HFFc6 (cell line): Measurements from ENCODE around the gene SETBP1. TPM values are rescaled to one million over a fixed set of nuclear protein-coding genes. Genes with fewer than 3 reads are reported as not detected.

Experiments used
- DNase-seq: peaks from one replicate; pipeline ENCODE4 v3.0.0-alpha.2; 2018
- H3K27ac Mint-ChIP-seq: 2 replicates; pipeline ENCODE4 v1.8.0; 2020; ENCODE audit warnings: mild to moderate bottlenecking, mixed read lengths
- H3K27me3 Mint-ChIP-seq: 2 replicates; pipeline ENCODE4 v1.8.0; 2021; ENCODE audit warnings: mild to moderate bottlenecking, moderate library complexity, mixed read lengths; ENCODE audit not compliant: insufficient read depth
- H3K36me3 Mint-ChIP-seq: 2 replicates; pipeline ENCODE4 v1.8.0; 2021; ENCODE audit warnings: low read depth, mixed read lengths
- H3K4me1 Mint-ChIP-seq: 2 replicates; pipeline ENCODE4 v1.8.0; 2020; ENCODE audit warnings: low read depth, mixed read lengths
- H3K4me3 Mint-ChIP-seq: 2 replicates; pipeline ENCODE4 v1.8.0; 2020; ENCODE audit warnings: mild to moderate bottlenecking, moderate library complexity, mixed read lengths
- H3K9me3 Mint-ChIP-seq: 2 replicates; pipeline ENCODE4 v1.8.0; 2020; ENCODE audit warnings: mild to moderate bottlenecking, mixed read lengths
- total RNA-seq, 6 experiments: library from RNA; stranded (reverse); fragmentation: NEBNext Ultra II Directional; extraction: Animal tissue kit (Norgen Biotek cat#: 25700); gene quantifications; 2 replicates in 1 of 6; 3 replicates in 5 of 6; pipeline ENCODE4 v1.2.3, GENCODE V29; 2021
- TF ChIP-seq, protein P1 (sequence below): fragments of 200-600 bp; sonication (generic); IDR thresholded peaks from 2 replicates; pipeline ENCODE4 v1.5.0; 2021; ENCODE audit warnings: antibody characterized with exemption, mild to moderate bottlenecking

The SETBP1 gene
- total RNA-seq, 6 experiments from 2014 or later: 0.03 to 0.40 (median 0.09) TPM

- no peaks in the 10 kb centered on the region for H3K9me3 Mint-ChIP-seq
- TF ChIP-seq, protein P1, sequence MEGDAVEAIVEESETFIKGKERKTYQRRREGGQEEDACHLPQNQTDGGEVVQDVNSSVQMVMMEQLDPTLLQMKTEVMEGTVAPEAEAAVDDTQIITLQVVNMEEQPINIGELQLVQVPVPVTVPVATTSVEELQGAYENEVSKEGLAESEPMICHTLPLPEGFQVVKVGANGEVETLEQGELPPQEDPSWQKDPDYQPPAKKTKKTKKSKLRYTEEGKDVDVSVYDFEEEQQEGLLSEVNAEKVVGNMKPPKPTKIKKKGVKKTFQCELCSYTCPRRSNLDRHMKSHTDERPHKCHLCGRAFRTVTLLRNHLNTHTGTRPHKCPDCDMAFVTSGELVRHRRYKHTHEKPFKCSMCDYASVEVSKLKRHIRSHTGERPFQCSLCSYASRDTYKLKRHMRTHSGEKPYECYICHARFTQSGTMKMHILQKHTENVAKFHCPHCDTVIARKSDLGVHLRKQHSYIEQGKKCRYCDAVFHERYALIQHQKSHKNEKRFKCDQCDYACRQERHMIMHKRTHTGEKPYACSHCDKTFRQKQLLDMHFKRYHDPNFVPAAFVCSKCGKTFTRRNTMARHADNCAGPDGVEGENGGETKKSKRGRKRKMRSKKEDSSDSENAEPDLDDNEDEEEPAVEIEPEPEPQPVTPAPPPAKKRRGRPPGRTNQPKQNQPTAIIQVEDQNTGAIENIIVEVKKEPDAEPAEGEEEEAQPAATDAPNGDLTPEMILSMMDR: no peak
- H3K27me3 Mint-ChIP-seq: no peaks in the 10 kb centered on the region; the same call in 1 of the 2 replicates
- H3K4me1 Mint-ChIP-seq: no peaks in the 10 kb centered on the region; the same call in 1 of the 2 replicates
- H3K4me3 Mint-ChIP-seq: no peak overlapping the region
- no peak overlapping the region for H3K27ac Mint-ChIP-seq
- H3K36me3 Mint-ChIP-seq: no peaks in the 10 kb centered on the region
- no peak for DNase-seq
Measured at GRCh38 chr18:44897411-44897810, 216.7 kb downstream of the SETBP1 start.

DNA sequence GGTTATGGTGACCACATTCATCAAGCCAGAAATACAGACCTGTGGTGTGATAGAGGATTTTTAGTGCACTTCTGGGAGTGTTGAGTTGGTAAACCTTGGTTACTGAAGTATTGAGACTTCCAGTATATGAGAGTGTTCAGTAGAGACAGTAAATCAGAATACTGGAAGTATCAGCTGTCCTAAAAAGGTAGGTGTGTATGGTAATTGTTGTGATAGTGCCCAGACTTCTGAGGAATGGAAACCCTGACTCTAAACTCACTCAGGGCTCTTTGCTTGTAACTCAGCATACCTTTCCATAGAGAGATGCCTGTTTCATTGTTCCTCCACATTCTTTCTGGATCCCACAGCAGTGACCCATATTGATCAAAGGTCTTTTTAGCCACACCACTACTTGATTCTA is 217.1 kb downstream of the SETBP1 start:
- no peaks in the 10 kb centered on the region; the same call in 1 of the 2 replicates for H3K27me3 Mint-ChIP-seq

DNA sequence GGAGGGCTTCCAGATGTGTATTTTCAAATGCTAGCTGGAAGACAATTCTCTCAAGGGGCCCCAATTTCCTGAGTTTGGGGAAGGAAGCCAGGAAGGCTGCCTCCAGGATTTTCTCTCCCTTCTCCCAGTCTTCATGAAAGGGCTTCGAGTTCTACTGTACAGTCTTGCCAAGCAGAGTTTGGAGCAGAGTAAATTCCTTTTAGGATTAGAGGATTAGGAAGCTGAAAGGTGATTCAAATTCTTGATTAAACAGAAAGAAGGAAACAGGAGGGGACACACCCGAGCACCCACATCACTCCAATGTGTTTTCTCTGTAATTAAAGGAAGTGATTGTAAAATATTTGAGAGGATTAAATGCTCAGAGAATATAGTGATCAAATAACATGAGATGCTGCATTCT is 217.8 kb downstream of the SETBP1 start:
- H3K9me3 Mint-ChIP-seq: no peaks in the 10 kb centered on the region
- DNase-seq: no peak
- H3K36me3 Mint-ChIP-seq: no peaks in the 10 kb centered on the region
- no peak overlapping the region for H3K27ac Mint-ChIP-seq
- no peak overlapping the region for H3K4me3 Mint-ChIP-seq
- H3K27me3 Mint-ChIP-seq: no peaks in the 10 kb centered on the region; the same call in 1 of the 2 replicates
- no peaks in the 10 kb centered on the region; the same call in 1 of the 2 replicates for H3K4me1 Mint-ChIP-seq
- TF ChIP-seq, protein P1: no peak

More for the DNA sequence above, 217.1 kb downstream of the SETBP1 start:
- DNase-seq: no peak
- H3K4me1 Mint-ChIP-seq: no peaks in the 10 kb centered on the region; the same call in 1 of the 2 replicates
- H3K4me3 Mint-ChIP-seq: no peak overlapping the region
- TF ChIP-seq, protein P1: no peak
- H3K36me3 Mint-ChIP-seq: no peaks in the 10 kb centered on the region
- H3K9me3 Mint-ChIP-seq: no peaks in the 10 kb centered on the region
- H3K27ac Mint-ChIP-seq: no peak overlapping the region

GRCh38 chr18:44899832-44900231 is 219.1 kb downstream of the SETBP1 start:
- no peaks in the 10 kb centered on the region; the same call in 1 of the 2 replicates for H3K9me3 Mint-ChIP-seq
- H3K4me3 Mint-ChIP-seq: no peak overlapping the region
- TF ChIP-seq, protein P1: no peak
- H3K27me3 Mint-ChIP-seq: peaks cover 5% of the 10 kb centered on the region; the same call in 1 of the 2 replicates
- no peaks in the 10 kb centered on the region for H3K36me3 Mint-ChIP-seq
- no peaks in the 10 kb centered on the region for H3K4me1 Mint-ChIP-seq
- no peak overlapping the region for H3K27ac Mint-ChIP-seq
- DNase-seq: no peak

DNA sequence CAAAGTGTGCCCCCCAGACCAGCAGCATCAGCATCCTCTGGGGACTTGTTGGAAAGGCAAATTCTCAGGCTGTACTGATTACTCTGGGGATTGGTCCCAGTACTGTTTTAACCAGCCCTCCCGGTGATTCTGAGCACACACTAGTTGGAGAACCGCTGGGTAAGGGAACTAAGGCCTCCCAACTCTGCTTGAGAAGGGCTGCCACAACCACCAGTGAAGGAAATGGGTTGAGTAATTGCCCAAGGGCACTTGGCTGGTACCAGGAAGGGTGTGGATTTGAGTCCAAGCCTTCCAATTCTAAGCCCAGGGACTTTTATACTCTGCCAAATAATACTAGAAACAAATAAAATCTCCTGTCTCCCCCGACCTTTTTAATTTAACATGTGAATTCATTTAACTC is 219.9 kb downstream of the SETBP1 start:
- no peak for DNase-seq
- no peaks in the 10 kb centered on the region for H3K36me3 Mint-ChIP-seq
- peaks cover 5% of the 10 kb centered on the region; the same call in 1 of the 2 replicates for H3K27me3 Mint-ChIP-seq
- no peak overlapping the region for H3K27ac Mint-ChIP-seq
- no peak overlapping the region for H3K4me3 Mint-ChIP-seq
- no peaks in the 10 kb centered on the region; the same call in 1 of the 2 replicates for H3K9me3 Mint-ChIP-seq
- no peaks in the 10 kb centered on the region for H3K4me1 Mint-ChIP-seq
- TF ChIP-seq, protein P1: no peak
